Gastroesophageal sphincter (tissue), 4 donors: ENCODE measurements around the gene PPOX. TPM values are rescaled to one million over a fixed set of nuclear protein-coding genes. Genes with fewer than 3 reads are reported as not detected.

ENCODE experiments used
- ATAC-seq: fragments of 150-250 bp; one replicate; pipeline ENCODE4 v1.9.1; 2016; ENCODE audit warnings: mild to moderate bottlenecking, moderate library complexity
- H3K27ac ChIP-seq, 4 donors: fragments of 200-600 bp; sonication (generic) in 3 of 4; 1 replicate in 3 of 4; 2 replicates in 1 of 4; pipeline ENCODE4 v1.5.1; 2016 to 2019
- H3K27me3 ChIP-seq: fragments of 200-600 bp; sonication (generic); one replicate; pipeline ENCODE4 v1.5.1; 2019
- H3K36me3 ChIP-seq, 2 donors: fragments of 200-600 bp; sonication (generic); one replicate each; pipeline ENCODE4 v1.5.1; 2019; ENCODE audit warnings: control low read depth in 1 of 2
- H3K4me1 ChIP-seq, 3 donors: fragments of 200-600 bp; sonication (generic); 1 replicate in 2 of 3; 2 replicates in 1 of 3; pipeline ENCODE4 v1.5.1; 2016 to 2019; ENCODE audit warnings: control low read depth in 2 of 3
- H3K4me3 ChIP-seq, 2 donors: fragments of 200-600 bp; sonication (generic); one replicate each; pipeline ENCODE4 v1.5.1; 2019; ENCODE audit warnings: mild to moderate bottlenecking in 1 of 2, moderate library complexity in 1 of 2
- H3K9me3 ChIP-seq, 3 donors: fragments of 200-600 bp; sonication (generic); one replicate each; pipeline ENCODE4 v1.5.1; 2017 to 2019; ENCODE audit warnings: control low read depth in 2 of 3
- EP300 ChIP-seq: sonication (generic); formaldehyde crosslinking; IDR thresholded peaks from one replicate; pipeline ENCODE4 v1.6.1; 2017; ENCODE audit warnings: antibody characterized with exemption, mild to moderate bottlenecking
- POLR2A ChIP-seq, 2 donors: fragments of 450-650 bp; IDR thresholded peaks; one replicate each; pipeline ENCODE4 v1.6.1; 2017; ENCODE audit warnings: antibody characterized with exemption in 2 of 2, mild to moderate bottlenecking in 2 of 2, moderate library complexity in 1 of 2
- POLR2AphosphoS5 ChIP-seq: sonication (generic); formaldehyde crosslinking; IDR thresholded peaks from one replicate; pipeline ENCODE4 v1.6.1; 2017; ENCODE audit warnings: antibody characterized with exemption
- WGBS, 2 donors: methylation state at CpG; one replicate each; pipeline ENCODE4 v1.1.5; 2018; ENCODE audit warnings: low coverage in 1 of 2; 5-methylcytosine and 5-hydroxymethylcytosine counted together
- total RNA-seq, 4 donors: library from RNA; depleted of rRNA; stranded (reverse); fragments of >200 nt; gene quantifications; one replicate each; pipeline ENCODE4 v1.1.0, GENCODE V29; 2016
- TF ChIP-seq, protein P1 (sequence below), 4 experiments: fragments of 200-600 bp in 2 of 4; fragments of 450-650 bp in 2 of 4; sonication (generic) in 1 of 4; IDR thresholded peaks; one replicate each; pipeline ENCODE4 v1.5.1; 2017 to 2019; ENCODE audit warnings: antibody characterized with exemption in 4 of 4, mild to moderate bottlenecking in 2 of 4, moderate library complexity in 2 of 4

PPOX gene
- total RNA-seq, 4 donors from 2014 or later, result 10.5 to 27.4 (median 17.6) TPM

DNA sequence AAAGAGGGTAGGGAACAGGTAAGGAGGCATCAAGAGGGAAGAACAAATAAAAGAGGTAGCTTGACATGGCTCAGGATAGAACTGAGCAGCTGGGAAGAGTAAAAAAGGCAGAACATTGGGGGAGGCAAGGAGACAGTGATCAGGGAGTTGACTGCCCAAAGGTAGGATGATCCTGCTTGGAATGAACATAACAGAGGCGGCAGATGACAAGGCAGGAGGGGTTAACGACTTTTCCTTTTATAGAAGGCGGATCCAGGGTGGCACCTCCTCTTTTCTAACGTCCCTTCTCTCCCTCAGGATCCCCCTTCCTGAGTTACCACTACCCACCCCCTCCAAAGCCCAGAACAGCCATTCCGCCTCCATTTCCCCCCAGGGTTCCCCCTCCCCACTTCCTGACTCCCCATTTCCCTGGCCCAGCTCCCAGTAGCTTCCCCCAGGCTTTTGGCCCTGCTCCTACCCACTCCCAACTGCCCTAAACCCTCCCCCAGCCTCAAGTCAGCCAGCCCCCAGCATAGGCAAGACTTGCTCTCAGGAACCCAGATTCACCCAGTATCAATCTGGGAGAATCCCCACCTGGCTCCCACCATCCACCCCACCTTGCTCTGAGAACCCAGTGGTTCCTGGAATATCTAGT, 33.4 kb downstream of the PPOX start:
- Histone ChIP-seq H3K4me3 (no peak overlapping the region), H3K27me3 (no peaks in the 10 kb centered on the region), H3K9me3 (no peaks in the 10 kb centered on the region), H3K4me1 (peaks cover 0 to 91% (median 49%) of the 10 kb centered on the region in 3 donors), H3K36me3 (peaks cover 0 to 15% of the 10 kb centered on the region in 2 donors), H3K27ac (peak overlapping the region in 3 of 4 donors; percentile 94 to 96 (median 96))
- 28 to 65% methylated on average over 4 to 5 of the region's 5 CpGs for WGBS, 2 donors
- no peak for TF ChIP-seq EP300
- TF ChIP-seq, protein P1, sequence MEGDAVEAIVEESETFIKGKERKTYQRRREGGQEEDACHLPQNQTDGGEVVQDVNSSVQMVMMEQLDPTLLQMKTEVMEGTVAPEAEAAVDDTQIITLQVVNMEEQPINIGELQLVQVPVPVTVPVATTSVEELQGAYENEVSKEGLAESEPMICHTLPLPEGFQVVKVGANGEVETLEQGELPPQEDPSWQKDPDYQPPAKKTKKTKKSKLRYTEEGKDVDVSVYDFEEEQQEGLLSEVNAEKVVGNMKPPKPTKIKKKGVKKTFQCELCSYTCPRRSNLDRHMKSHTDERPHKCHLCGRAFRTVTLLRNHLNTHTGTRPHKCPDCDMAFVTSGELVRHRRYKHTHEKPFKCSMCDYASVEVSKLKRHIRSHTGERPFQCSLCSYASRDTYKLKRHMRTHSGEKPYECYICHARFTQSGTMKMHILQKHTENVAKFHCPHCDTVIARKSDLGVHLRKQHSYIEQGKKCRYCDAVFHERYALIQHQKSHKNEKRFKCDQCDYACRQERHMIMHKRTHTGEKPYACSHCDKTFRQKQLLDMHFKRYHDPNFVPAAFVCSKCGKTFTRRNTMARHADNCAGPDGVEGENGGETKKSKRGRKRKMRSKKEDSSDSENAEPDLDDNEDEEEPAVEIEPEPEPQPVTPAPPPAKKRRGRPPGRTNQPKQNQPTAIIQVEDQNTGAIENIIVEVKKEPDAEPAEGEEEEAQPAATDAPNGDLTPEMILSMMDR (IDR thresholded peaks at IDR 0.05), result no peak
- TF ChIP-seq POLR2A (IDR thresholded peaks at IDR 0.05), result no peak
- no peak for TF ChIP-seq POLR2AphosphoS5
- ATAC-seq, result no peak

DNA sequence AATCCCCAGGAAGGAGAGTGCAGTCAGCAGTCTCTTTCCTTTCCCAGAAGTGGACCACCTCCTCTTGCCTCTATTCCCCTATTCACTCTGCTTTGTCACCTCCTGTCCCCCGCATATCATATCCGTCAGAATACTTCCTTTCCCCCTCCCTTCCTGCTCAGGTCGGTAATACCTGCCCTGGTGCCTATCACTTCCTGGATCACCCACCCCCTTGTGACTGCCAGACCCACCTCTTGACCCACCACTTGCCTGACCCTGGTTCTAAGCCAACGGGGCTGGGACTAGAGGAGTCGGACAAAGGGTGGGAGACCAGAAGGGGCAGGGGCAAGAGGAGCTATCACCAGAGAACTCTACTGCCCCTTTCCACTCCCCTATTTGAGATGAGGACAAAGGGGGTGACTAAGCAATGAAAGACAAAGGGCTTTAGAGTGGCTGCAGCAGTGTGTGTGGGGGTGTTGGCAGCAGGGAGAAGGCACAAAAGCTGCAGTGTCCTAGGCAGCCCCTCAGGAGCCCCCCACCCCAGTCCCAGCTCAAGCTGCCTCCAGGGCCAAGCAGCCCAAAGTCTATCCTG, 34.3 kb downstream of the PPOX start:
- Histone ChIP-seq H3K4me3 (peak overlapping the region in 1 of 2 donors; percentile 81), H3K4me1 (peaks cover 0 to 92% (median 49%) of the 10 kb centered on the region in 3 donors), H3K9me3 (no peaks in the 10 kb centered on the region), H3K27ac (peak overlapping the region; percentile 94 to 97 (median 96)), H3K27me3 (no peaks in the 10 kb centered on the region), H3K36me3 (peaks cover 0 to 17% of the 10 kb centered on the region in 2 donors)
- 53 to 67% methylated on average over 2 to 3 of the region's 5 CpGs for WGBS, 2 donors
- no peak for ATAC-seq
- no peak for TF ChIP-seq EP300
- TF ChIP-seq, protein P1 (IDR thresholded peaks at IDR 0.05), result no peak
- no peak for TF ChIP-seq POLR2AphosphoS5
- no peak for TF ChIP-seq POLR2A (IDR thresholded peaks at IDR 0.05)

DNA sequence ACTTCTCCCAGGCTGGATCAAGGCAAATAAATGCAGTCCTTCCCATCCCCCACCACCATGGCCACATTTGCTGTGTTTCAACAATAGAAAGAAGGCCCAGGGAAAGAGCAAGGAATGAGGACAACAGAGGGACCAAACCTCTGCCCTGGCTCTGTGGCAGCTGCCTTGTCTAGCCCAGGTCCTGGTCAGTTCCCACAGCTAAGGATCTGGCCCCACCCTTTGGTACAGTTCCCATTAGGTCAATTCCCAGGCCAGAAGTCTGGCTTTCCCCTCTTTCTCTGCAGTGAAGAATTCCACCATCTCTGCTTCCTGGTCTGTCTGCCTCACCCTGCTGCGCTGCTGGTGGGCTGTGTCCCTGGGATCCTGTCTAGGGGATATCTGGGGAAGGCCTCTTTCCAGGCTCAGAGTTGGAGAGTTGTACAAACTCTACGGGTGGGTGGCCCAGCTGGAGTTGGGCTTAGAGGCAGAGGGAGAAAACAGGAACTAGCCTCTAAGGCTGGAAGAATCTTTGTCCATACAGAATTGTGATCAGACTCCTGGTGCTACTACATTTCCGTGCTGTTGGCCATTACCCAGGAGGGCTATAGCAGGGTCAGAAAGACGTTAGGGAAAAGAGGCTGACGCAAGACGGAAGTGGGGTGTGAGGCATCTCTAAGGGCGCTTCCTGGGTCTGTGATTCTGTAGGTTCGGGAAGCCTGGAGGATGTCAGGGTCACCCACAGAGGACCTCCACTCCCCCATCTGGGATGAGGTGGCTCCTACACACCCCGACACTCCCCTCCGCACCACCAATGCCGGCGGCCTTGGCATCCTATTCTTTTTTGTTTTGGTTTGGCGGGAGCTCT, 35.0 kb downstream of the PPOX start:
- Histone ChIP-seq H3K36me3 (peaks cover 0 to 21% of the 10 kb centered on the region in 2 donors), H3K4me1 (peaks cover 0 to 92% (median 49%) of the 10 kb centered on the region in 3 donors), H3K27ac (peak overlapping the region; percentile 94 to 97 (median 96))

DNA sequence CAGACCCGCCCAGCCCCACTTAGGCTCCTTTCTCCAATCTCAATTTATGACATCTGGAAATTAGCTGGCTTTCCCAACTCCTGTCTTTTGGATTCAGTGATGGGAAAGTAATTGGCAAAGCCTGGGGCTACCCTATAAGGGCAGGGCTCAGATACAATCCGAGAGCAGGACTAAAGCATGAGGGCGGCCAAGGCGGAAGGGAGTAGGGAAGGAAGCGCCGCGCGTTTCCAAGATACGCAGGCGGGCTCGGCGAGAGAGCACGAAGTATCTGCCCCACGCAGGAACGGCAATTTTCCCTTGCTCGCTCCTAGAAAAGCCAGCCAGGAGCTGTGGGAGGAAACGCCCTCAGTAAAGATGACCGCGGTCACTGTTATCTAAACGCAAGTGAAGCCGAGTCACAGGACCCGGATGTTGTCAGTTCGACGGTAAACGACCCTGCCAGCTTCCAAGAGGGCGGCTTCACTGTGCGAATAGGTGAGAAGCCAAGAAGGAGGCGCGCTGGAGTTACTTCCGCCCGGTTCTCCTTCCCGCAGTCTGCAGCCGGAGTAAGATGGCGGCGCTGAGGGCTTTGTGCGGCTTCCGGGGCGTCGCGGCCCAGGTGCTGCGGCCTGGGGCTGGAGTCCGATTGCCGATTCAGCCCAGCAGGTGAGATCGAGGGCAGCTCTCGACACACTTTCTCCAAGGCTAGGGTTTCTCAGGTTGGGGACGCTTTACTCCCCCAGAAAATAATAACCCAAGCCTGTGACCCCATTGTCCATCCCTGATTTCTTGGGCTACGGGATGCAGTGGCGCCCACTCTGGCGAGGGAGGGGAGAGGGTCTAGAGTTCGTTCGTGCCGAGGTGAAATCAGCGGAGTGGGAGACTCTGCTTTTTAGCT, 35.8 kb downstream of the PPOX start, which contains the start of gene NDUFS2:
Gene NDUFS2 (plus strand): TSS at position 532 of the 877 bp plus-strand sequence. CDS start 19 bp downstream, at position 551.
- peak within 1 kb of the TSS; percentile 94 to 97 (median 96) for H3K27ac ChIP-seq
- peak within 1 kb of the TSS; percentile 56 to 81 for H3K4me3 ChIP-seq
- WGBS, 2 donors, result 0% methylated on average over 13 to 16 of the region's 53 CpGs

More for the DNA sequence above, 35.0 kb downstream of the PPOX start:
- WGBS, 2 donors, result 8% methylated on average over 12 of the region's 13 CpGs; no CpG with 5 or more reads in 1 of the 2 donors
- ATAC-seq, result peak; percentile 50
- no peaks in the 10 kb centered on the region for H3K9me3 ChIP-seq
- H3K27me3 ChIP-seq, result no peaks in the 10 kb centered on the region
- TF ChIP-seq, protein P1 (IDR thresholded peaks at IDR 0.05), result no peak
- TF ChIP-seq POLR2AphosphoS5, result peak; percentile 50
- H3K4me3 ChIP-seq, result peak overlapping the region; percentile 31 to 81

More for the DNA sequence above, 35.8 kb downstream of the PPOX start, which contains the start of gene NDUFS2:
- H3K4me1 ChIP-seq, result peaks cover 0 to 92% (median 49%) of the 10 kb centered on the region in 3 donors
- no peaks in the 10 kb centered on the region for H3K9me3 ChIP-seq
- peaks cover 0 to 30% of the 10 kb centered on the region in 2 donors for H3K36me3 ChIP-seq
- ATAC-seq, result peak; percentile 90
- TF ChIP-seq POLR2AphosphoS5 (peak; percentile 79), POLR2A (IDR thresholded peaks at IDR 0.05) (peak; percentile 51 to 60), EP300 (no peak)
- TF ChIP-seq, protein P1 (IDR thresholded peaks at IDR 0.05), result no peak
- no peaks in the 10 kb centered on the region for H3K27me3 ChIP-seq
